Psoas muscle (tissue), 8 donors: Measurements from ENCODE around the gene ITSN1. TPM values are rescaled to one million over a fixed set of nuclear protein-coding genes. Genes with fewer than 3 reads are reported as not detected.
A peak's percentile ranks its signal among the peaks of the same experiment; 100 is the strongest.

Experiments
- ATAC-seq, 4 donors: fragments of 200-7000 bp; cut with Tn5 transposase; one replicate each; pipeline ENCODE4 v1.9.1; 2020; ENCODE audit warnings: moderate library complexity in 3 of 4, mild to moderate bottlenecking in 2 of 4
- DNase-seq, 2 donors: peaks; one replicate each; pipeline ENCODE4 v3.0.0-alpha.2; 2020
- H3K27ac ChIP-seq: fragments of 200-600 bp; one replicate; pipeline ENCODE4 v1.8.0; 2022
- H3K27me3 ChIP-seq, 3 donors: fragments of 200-600 bp in 1 of 3; one replicate each; pipeline versions ENCODE4 v1.6.1 to v1.8.0; 2013 to 2022; ENCODE audit warnings: low read length in 2 of 3, mild to moderate bottlenecking in 2 of 3, moderate library complexity in 1 of 3; ENCODE audit not compliant: insufficient read depth in 3 of 3
- H3K36me3 ChIP-seq, 2 donors: fragments of 200-600 bp in 1 of 2; one replicate each; pipeline versions ENCODE4 v1.6.1 to v1.8.0; 2013 to 2022; ENCODE audit warnings: low read depth in 1 of 2, mild to moderate bottlenecking in 1 of 2, moderate library complexity in 1 of 2; ENCODE audit not compliant: insufficient read depth in 1 of 2
- H3K4me1 ChIP-seq: fragments of 200-600 bp; one replicate; pipeline ENCODE4 v1.8.0; 2022
- H3K4me3 ChIP-seq: fragments of 200-600 bp; one replicate; pipeline ENCODE4 v1.8.0; 2022; ENCODE audit warnings: mild to moderate bottlenecking
- H3K9me3 ChIP-seq: fragments of 200-600 bp; one replicate; pipeline ENCODE4 v1.8.0; 2022
- WGBS, 3 donors: extraction: QIAGEN DNeasy Blood & Tissue Kit; methylation state at CpG; one replicate each; pipeline versions ENCODE4 v1.1.6 to v1.1.7; 2013; 5-methylcytosine and 5-hydroxymethylcytosine counted together
- intact Hi-C, 2 donors: fragments of 100-400 bp; cut with DNase I; formaldehyde crosslinking; loops; one replicate each; pipeline versions ENCODE4 v1.11.0 to v1.14.2; 2022
- polyA plus RNA-seq, 3 donors: library from polyadenylated mRNA; stranded (reverse); fragments of 200-250 nt; gene quantifications; one replicate each; pipeline ENCODE4 v1.2.3, GENCODE V29; 2013
- total RNA-seq, 4 donors: library from RNA; stranded (reverse); fragmentation: NEBNext Ultra II Directional in 2 of 4; extraction: Animal tissue kit (Norgen Biotek cat#: 25700) in 2 of 4; gene quantifications; one replicate each; pipeline versions ENCODE4 v1.2.1 to v1.2.4, GENCODE V29; 2021 to 2023
- TF ChIP-seq, protein P1 (sequence below): fragments of 200-600 bp; IDR thresholded peaks from one replicate; pipeline ENCODE4 v1.8.0; 2022; ENCODE audit warnings: antibody characterized with exemption
- donor health status: healthy with polysubstance abuse.
- donor health status: DM: no; HTN: no; CAD: no; lungs with moderate emphysema.
- donor health status: Bipolar disorder and iron deficiency.
- donor health status: healthy.
- donor health status: DM: yes; HTN: yes; CAD: no.
- donor health status: DM: no; HTN: no; CAD: no.
- donor health status: DM: no; HTN: no; CAD: no.
- donor health status: DM: yes; HTN: yes; CAD: no.

The ITSN1 gene
- total and polyA plus RNA-seq, 7 donors: 9.3 to 43.8 (median 22.4) TPM

DNA sequence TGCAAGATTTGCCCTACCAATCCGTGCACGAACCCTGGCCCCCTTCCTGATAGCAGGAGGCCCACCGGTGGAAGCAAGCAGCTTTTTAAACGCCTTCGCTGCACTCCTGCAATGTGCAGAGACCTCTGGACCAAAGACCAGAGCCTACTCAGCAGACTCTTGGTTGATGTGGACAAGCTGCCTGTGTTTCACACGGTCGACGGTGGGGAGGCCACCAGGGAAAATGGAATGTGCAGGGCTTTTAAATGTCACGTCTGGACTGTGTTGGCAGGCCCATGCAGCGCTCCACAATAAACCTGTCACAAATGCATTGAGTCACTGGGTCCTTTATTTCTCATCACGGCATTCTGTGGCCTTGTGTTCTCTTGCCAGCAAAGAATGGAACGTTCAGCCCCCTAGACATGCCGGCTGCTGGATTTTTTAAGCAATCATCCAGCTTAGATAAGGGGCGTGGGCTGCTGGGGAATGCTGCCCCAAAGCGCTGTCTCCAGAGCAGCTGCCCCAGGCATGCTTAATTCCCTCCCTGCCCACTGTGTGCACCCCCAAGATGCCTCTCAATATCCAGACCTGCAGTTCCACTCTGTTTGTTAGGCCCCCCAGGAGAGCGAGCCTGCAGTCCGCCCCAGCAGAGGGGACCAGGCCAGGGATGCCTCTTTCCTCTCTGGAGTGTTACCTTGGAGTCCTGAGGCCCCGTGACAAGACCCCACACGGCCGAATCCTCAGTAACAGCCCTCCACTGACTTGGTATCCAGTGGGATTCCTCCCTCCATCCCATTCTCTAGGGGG lies 202.0 kb downstream of the ITSN1 start:
- H3K27ac ChIP-seq: no peak overlapping the region
- 60 to 64% (median 61%) methylated on average over 20 of the region's 20 CpGs for WGBS, 3 donors
- TF ChIP-seq, protein P1, sequence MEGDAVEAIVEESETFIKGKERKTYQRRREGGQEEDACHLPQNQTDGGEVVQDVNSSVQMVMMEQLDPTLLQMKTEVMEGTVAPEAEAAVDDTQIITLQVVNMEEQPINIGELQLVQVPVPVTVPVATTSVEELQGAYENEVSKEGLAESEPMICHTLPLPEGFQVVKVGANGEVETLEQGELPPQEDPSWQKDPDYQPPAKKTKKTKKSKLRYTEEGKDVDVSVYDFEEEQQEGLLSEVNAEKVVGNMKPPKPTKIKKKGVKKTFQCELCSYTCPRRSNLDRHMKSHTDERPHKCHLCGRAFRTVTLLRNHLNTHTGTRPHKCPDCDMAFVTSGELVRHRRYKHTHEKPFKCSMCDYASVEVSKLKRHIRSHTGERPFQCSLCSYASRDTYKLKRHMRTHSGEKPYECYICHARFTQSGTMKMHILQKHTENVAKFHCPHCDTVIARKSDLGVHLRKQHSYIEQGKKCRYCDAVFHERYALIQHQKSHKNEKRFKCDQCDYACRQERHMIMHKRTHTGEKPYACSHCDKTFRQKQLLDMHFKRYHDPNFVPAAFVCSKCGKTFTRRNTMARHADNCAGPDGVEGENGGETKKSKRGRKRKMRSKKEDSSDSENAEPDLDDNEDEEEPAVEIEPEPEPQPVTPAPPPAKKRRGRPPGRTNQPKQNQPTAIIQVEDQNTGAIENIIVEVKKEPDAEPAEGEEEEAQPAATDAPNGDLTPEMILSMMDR: no peak
- no peaks in the 10 kb centered on the region for H3K27me3 ChIP-seq
- intact Hi-C loops: no loop called here
- no peak overlapping the region for H3K4me3 ChIP-seq
- H3K36me3 ChIP-seq: peaks cover 0 to 2% of the 10 kb centered on the region in 2 donors
- ATAC-seq: peak in 1 of 4 donors; percentile 57
- H3K9me3 ChIP-seq: no peaks in the 10 kb centered on the region
- DNase-seq: no peak
- H3K4me1 ChIP-seq: peaks cover 7% of the 10 kb centered on the region

DNA sequence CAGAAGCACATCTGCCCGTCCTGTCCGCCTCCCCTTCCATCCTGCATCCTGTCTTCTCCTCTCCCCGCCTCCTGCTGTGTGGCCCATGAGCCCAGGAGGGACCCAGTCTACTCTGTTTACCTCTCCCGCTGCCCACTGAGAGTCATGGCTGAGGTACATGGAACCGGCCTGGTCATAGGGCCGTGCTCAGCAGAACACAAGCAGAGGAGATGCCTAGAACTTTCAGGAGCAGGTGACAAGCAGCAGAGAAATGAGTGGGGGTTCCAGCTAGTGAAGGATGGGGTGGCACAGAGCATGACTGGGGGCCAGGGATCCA lies 202.5 kb downstream of the ITSN1 start:
- 91 to 95% (median 91%) methylated on average over 6 of the region's 6 CpGs for WGBS, 3 donors
- Histone ChIP-seq H3K27me3 (no peaks in the 10 kb centered on the region), H3K9me3 (no peaks in the 10 kb centered on the region), H3K27ac (no peak overlapping the region), H3K36me3 (no peaks in the 10 kb centered on the region), H3K4me1 (peaks cover 7% of the 10 kb centered on the region), H3K4me3 (no peak overlapping the region)
- TF ChIP-seq, protein P1: no peak
- no peak for DNase-seq
- intact Hi-C loops: no loop called here
- ATAC-seq: no peak

- H3K4me1 ChIP-seq: peaks cover 7% of the 10 kb centered on the region
- H3K9me3 ChIP-seq: no peaks in the 10 kb centered on the region
- ATAC-seq (no peak), DNase-seq (no peak)
- intact Hi-C loops: no loop called here
- TF ChIP-seq, protein P1: no peak
- no peak overlapping the region for H3K27ac ChIP-seq
- WGBS, 3 donors: 84 to 98% (median 96%) methylated on average over 3 of the region's 3 CpGs
- H3K4me3 ChIP-seq: no peak overlapping the region
- no peaks in the 10 kb centered on the region for H3K36me3 ChIP-seq
- H3K27me3 ChIP-seq: no peaks in the 10 kb centered on the region
Measured at GRCh38 chr21:33846141-33846540, 203.8 kb downstream of the ITSN1 start.

- no peaks in the 10 kb centered on the region for H3K9me3 ChIP-seq
- no peak for DNase-seq
- WGBS, 3 donors: 34 to 59% (median 45%) methylated on average over 19 of the region's 19 CpGs
- no peaks in the 10 kb centered on the region for H3K27me3 ChIP-seq
- ATAC-seq: peak; percentile 71 to 89 (median 83)
- peak overlapping the region; percentile 42 for H3K4me3 ChIP-seq
- H3K27ac ChIP-seq: peak overlapping the region; percentile 30
- intact Hi-C loops: no loop called here
- TF ChIP-seq, protein P1: no peak
- H3K4me1 ChIP-seq: peaks cover 7% of the 10 kb centered on the region
- no peaks in the 10 kb centered on the region for H3K36me3 ChIP-seq
Measured at GRCh38 chr21:33847588-33848248, 205.4 kb downstream of the ITSN1 start.
